Measurements from ENCODE around the gene GSE1. TPM values are rescaled to one million over a fixed set of nuclear protein-coding genes. Genes with fewer than 3 reads are reported as not detected.

The GSE1 gene
- total RNA-seq, 2 experiments from 2014 or later, result 8.6 to 10.1 TPM

DNA sequence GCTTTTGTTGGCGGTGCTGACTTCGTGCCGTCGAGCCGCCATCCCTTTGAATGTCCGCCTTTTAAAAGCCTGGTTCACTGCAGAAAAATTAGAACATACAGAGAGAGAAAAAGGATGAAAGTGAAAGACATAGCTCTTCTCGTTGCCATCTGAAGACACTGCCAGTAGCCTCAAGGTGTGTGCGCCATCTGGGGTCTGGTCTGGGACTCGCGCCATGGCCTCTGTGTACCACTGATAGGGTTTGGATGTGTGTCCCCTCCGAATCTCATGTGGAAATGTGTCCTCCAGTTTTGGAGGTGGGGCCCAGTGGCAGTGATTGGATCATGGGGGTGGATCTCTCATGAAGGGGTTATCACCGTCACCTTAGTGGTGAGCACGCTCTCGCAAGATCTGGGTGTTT is 15.5 kb downstream of the GSE1 start:
- Mint-ChIP-seq H3K27me3 (ENCODE audit: low read depth) (no peaks in the 10 kb centered on the region), H3K36me3 (ENCODE audit: low read depth) (no peaks in the 10 kb centered on the region), H3K9me3 (peaks cover 8% of the 10 kb centered on the region), H3K4me3 (no peak overlapping the region), H3K4me1 (ENCODE audit: low read depth) (peaks cover 5% of the 10 kb centered on the region), H3K27ac (no peak overlapping the region)
- CTCF ChIA-PET, result interaction anchor here (5.8 kb wide), 1 partner anchor 12 kb away, joined by 30 read pairs; no protein-coding TSS in a partner anchor
- intact Hi-C loops (cut with micrococcal nuclease), result no loop called here
- DNase-seq, result peak; percentile 35

DNA sequence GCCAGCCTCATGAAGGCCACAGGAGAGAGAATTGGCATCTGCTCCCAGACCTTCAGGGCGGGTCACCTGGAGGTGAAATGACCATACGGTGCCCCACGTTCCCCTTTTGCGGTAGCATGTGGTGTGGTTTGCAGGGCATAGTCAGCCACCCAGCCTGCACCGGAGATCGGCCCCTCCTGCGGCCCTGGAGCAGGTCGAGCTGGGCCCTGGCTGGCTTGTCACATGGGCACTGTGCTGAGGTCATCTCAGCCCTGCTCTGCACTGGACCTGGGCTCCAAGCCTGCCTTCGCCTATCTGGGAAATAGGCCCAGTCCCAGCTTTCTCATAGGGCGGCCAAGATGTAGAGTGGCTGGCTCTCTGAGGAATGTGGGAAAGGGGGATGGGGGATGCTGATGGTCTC is 16.2 kb downstream of the GSE1 start:
- no peaks in the 10 kb centered on the region for H3K27me3 Mint-ChIP-seq (ENCODE audit: low read depth)
- DNase-seq, result no peak
- CTCF ChIA-PET, result interaction anchor here (5.8 kb wide), 1 partner anchor 13 kb away, joined by 30 read pairs; no protein-coding TSS in a partner anchor
- peaks cover 5% of the 10 kb centered on the region for H3K4me1 Mint-ChIP-seq (ENCODE audit: low read depth)
- no peak overlapping the region for H3K4me3 Mint-ChIP-seq
- no peak overlapping the region for H3K27ac Mint-ChIP-seq
- intact Hi-C loops (cut with micrococcal nuclease), result no loop called here
- peaks cover 8% of the 10 kb centered on the region for H3K9me3 Mint-ChIP-seq
- H3K36me3 Mint-ChIP-seq (ENCODE audit: low read depth), result no peaks in the 10 kb centered on the region

DNA sequence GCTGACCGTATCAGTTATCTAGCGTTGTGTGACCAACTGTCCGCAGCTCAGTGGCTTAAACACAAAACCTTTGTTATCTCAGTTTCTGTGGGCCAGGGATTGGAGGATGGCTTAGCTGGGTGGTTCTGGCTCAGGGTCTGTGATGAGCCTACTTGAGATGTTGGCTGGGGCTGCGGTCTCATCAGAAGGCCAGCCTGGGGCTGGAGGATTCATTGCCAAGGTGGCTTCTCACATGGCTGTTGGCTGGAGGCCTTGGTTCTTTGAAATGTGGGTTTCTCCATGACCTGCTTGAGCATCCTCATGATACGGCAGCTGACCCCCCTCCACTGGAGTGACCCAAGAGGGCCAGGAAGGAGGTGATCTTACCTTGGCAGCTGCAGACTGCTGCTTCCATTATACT is 16.7 kb downstream of the GSE1 start:
- CTCF ChIA-PET, result no interaction called here

DNA sequence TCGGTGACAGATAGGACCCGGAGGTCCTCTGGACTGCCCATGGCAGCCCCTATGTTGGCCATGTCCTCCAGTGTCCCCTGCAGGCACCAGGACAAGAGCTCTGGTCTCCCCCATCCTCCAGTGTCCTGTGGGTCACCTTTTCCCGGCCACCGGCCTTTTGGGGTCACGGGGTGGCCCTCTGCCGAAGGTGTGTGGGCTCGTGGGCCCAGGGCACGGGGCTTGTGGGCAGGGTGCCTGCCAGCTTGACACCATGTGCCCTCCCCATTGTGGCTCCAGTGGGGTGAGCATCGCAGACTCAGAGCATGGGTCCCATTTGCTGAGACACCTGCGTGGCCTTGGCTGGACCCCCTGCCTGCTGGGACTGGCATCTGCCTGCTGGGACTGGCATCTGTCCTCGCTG is 18.1 kb downstream of the GSE1 start:
- intact Hi-C loops (cut with micrococcal nuclease), result no loop called here
- Mint-ChIP-seq H3K27ac (no peak overlapping the region), H3K4me3 (no peak overlapping the region), H3K27me3 (ENCODE audit: low read depth) (no peaks in the 10 kb centered on the region), H3K36me3 (ENCODE audit: low read depth) (no peaks in the 10 kb centered on the region), H3K4me1 (ENCODE audit: low read depth) (peaks cover 3% of the 10 kb centered on the region), H3K9me3 (peaks cover 8% of the 10 kb centered on the region)
- no peak for DNase-seq
- CTCF ChIA-PET, result interaction anchor here (1.2 kb wide), 1 partner anchor 15 kb away, joined by 3 read pairs; no protein-coding TSS in a partner anchor

More for the DNA sequence above, 16.7 kb downstream of the GSE1 start:
- H3K4me1 Mint-ChIP-seq (ENCODE audit: low read depth), result peaks cover 5% of the 10 kb centered on the region
- peaks cover 8% of the 10 kb centered on the region for H3K9me3 Mint-ChIP-seq
- no peaks in the 10 kb centered on the region for H3K27me3 Mint-ChIP-seq (ENCODE audit: low read depth)
- intact Hi-C loops (cut with micrococcal nuclease), result no loop called here
- no peaks in the 10 kb centered on the region for H3K36me3 Mint-ChIP-seq (ENCODE audit: low read depth)
- no peak overlapping the region for H3K27ac Mint-ChIP-seq
- no peak overlapping the region for H3K4me3 Mint-ChIP-seq
- DNase-seq, result no peak

DNA sequence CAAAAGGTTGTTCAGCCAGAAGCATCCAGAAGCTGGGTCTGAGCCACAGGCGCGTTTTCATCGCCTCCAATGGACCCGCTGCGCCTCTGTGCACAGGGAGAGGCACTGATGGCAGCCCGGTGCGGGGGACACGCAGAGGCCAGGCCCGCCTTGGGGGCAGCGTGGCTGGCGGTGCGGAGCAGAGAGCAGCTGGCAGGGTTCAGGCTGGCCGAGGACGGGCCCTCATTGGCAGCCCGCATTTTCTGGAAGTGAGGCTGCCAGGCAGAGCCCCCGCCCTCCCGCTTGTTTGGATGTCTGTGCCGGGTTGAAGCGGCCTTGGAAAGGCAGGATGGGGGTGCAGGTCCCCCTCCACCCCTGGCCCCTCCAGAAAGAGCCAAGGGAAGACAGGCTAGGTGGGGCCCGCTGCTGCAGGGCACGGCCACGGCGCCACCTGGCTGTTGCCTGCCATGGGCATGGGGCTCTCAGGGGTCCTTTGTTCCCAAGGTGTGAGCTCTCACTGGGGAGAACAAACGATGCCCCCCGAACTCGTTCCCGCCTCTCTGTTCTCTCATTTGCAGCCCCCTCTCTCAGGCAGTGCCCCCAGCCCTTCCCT is 18.8 kb downstream of the GSE1 start:
- Mint-ChIP-seq H3K9me3 (peaks cover 8% of the 10 kb centered on the region), H3K4me3 (no peak overlapping the region), H3K36me3 (ENCODE audit: low read depth) (no peaks in the 10 kb centered on the region), H3K27ac (no peak overlapping the region), H3K4me1 (ENCODE audit: low read depth) (peaks cover 3% of the 10 kb centered on the region), H3K27me3 (ENCODE audit: low read depth) (no peaks in the 10 kb centered on the region)
- no peak for DNase-seq
- CTCF ChIA-PET, result interaction anchor here (0.6 to 1.2 kb wide), 2 partner anchors 16 to 23 kb away, joined by 3 read pairs; no protein-coding TSS in a partner anchor
- intact Hi-C loops (cut with micrococcal nuclease), result no loop called here

DNA sequence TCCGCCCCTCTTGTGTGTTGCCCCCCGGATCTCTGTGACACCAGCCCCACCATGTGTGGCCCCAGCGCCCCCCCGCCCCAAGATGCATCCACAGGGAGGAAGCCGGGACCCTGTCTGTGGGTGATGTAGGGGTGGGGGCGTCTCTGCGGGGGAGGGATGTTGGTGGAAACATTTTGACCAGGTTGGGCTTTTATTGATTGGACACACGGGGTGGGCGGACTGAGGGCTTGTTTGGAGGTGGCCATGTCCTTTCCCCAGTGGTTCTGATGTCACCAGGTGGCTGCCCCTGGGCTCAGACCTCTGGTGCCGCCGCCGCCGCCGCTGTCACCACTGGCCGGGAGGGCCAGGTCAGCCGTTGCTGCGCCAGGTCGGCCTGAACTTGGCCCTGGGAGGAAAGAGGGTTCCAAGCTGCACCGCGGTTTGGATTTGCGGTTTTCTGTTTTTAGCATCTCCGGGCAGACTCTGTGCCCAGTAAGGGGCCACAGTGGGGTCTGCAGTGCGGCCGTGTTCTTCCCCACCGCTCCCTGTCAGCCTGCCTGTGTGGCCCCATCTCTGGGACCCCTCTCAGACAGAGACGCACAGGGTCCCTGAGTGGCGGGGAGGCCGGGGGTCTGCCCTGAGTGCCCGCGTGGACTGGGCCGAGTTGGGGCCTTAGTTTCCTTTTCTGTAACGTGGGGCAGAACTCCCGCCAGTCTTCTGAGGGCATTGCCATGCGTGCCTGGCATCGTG is 19.8 kb downstream of the GSE1 start:
- H3K27me3 Mint-ChIP-seq (ENCODE audit: low read depth), result no peaks in the 10 kb centered on the region
- CTCF ChIA-PET, result no interaction called here
- no peak overlapping the region for H3K4me3 Mint-ChIP-seq
- no peaks in the 10 kb centered on the region for H3K36me3 Mint-ChIP-seq (ENCODE audit: low read depth)
- no peak overlapping the region for H3K27ac Mint-ChIP-seq
- no peaks in the 10 kb centered on the region for H3K4me1 Mint-ChIP-seq (ENCODE audit: low read depth)
- intact Hi-C loops (cut with micrococcal nuclease), result no loop called here
- no peak for DNase-seq
- H3K9me3 Mint-ChIP-seq, result peaks cover 8% of the 10 kb centered on the region

DNA sequence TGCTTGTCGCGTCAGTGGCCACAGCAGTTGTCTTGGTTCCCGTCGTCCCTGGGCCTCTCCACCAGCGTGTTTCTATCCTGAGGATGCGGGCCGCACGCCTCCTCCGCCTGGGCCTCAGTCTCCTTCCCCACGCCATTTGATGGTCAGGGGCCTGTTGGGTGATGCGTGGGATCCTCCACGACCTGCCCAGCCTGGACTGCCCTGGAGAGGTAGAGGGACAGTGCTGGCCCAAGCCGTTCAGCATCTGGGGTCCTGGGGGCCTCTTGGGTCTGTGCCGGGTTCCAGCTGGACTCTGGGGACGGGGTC is 20.3 kb downstream of the GSE1 start:
- Mint-ChIP-seq H3K36me3 (ENCODE audit: low read depth) (no peaks in the 10 kb centered on the region), H3K27ac (no peak overlapping the region), H3K4me1 (ENCODE audit: low read depth) (no peaks in the 10 kb centered on the region), H3K9me3 (peaks cover 8% of the 10 kb centered on the region), H3K27me3 (ENCODE audit: low read depth) (no peaks in the 10 kb centered on the region), H3K4me3 (no peak overlapping the region)
- CTCF ChIA-PET, result no interaction called here
- DNase-seq, result no peak
- intact Hi-C loops (cut with micrococcal nuclease), result no loop called here

DNA sequence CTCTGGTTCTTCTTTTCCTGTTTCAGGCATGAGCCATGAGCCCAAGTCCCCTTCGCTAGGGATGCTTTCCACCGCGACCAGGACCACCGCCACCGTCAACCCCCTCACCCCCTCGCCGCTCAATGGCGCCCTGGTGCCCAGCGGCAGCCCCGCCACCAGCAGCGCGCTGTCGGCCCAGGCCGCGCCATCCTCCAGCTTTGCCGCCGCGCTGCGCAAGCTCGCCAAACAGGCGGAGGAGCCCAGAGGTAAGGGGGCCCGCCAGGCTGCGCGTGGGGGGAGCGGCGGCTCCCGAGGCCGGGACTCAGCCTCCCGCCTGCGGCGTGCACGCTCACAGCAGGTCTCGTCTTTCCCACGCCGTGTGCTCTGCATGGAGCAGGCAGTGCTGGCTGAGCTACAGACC is 20.8 kb downstream of the GSE1 start:
- no peaks in the 10 kb centered on the region for H3K4me1 Mint-ChIP-seq (ENCODE audit: low read depth)
- no peak for DNase-seq
- no peak overlapping the region for H3K27ac Mint-ChIP-seq
- no peaks in the 10 kb centered on the region for H3K36me3 Mint-ChIP-seq (ENCODE audit: low read depth)
- H3K27me3 Mint-ChIP-seq (ENCODE audit: low read depth), result no peaks in the 10 kb centered on the region
- peaks cover 8% of the 10 kb centered on the region for H3K9me3 Mint-ChIP-seq
- CTCF ChIA-PET, result no interaction called here
- H3K4me3 Mint-ChIP-seq, result no peak overlapping the region
- intact Hi-C loops (cut with micrococcal nuclease), result no loop called here

DNA sequence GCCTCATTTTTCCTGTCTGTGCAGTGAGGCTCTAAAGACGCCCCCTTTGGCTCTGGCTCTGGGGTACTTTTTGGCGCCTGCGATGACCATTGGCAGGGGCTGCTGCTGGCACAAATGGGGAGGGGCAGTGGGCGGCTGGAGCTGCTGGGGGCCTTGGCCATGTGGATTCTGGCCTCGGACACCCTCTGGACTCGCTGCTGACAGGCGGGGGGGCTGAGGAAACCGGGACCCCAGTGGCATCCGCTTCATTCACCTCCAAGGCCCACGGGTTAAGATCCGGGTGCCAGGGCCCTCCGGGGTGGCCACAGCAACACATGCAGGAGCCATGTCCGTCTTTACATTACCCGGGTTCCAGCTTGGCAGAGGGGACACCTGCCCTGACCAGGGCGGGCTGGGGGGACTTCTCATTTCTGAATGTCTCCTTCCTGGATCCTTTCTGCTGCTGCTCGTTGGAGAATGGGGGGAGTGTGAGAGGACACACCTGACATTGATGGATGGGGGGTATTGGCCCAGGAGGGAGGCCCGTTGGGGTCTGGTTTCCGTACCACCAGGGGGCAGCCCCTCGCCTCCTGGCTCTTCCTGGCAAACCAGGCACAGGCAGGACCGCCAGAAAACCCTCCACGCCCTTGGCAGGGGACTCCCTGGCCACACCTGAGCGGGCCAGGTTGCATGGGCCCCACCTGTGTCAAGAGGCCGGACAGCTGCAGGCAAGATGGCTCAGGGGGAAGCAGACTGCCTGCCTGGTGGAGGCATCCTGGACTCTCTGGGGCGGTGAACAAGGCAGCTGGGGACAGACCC is 21.8 kb downstream of the GSE1 start:
- Mint-ChIP-seq H3K4me3 (no peak overlapping the region), H3K9me3 (peaks cover under 1% of the 10 kb centered on the region), H3K36me3 (ENCODE audit: low read depth) (no peaks in the 10 kb centered on the region), H3K27me3 (ENCODE audit: low read depth) (no peaks in the 10 kb centered on the region), H3K4me1 (ENCODE audit: low read depth) (no peaks in the 10 kb centered on the region), H3K27ac (no peak overlapping the region)
- intact Hi-C loops (cut with micrococcal nuclease), result no loop called here
- CTCF ChIA-PET, result interaction anchor here (0.7 to 1.3 kb wide), 2 partner anchors 23 to 80 kb away, joined by 3 read pairs; no protein-coding TSS in a partner anchor
- DNase-seq, result no peak

DNA sequence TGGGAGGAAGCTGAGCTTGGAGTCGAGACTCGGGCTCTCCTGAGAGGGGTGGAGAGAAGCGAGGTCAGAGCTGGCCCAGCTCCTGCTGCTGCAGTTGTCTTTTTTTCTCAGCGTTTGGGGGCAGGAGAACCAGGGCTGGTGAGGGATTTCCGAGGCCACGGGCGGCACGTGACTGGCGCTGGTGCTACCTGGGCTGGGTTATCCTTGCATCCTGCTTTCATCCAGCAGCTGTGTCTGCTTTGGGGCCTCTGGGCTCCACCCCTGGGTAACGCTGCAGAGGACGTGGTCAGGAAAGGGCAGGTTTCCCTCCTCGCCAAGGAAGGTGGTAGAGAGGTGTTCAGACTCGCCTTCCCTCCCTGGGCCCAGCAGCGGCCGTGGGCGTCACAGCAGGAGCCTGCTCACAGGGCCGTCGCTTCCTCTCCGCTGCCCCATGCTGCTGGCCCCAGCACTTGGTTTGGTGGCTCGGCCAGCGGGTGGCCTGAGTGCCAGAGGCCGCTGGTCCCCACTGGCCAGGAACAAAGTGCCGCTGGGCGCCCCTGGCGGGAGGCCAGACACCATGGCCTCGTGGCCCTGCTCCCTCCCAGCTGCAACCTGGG is 22.5 kb downstream of the GSE1 start:
- H3K27ac Mint-ChIP-seq, result no peak overlapping the region
- H3K27me3 Mint-ChIP-seq (ENCODE audit: low read depth), result no peaks in the 10 kb centered on the region
- intact Hi-C loops (cut with micrococcal nuclease), result no loop called here
- no peaks in the 10 kb centered on the region for H3K4me1 Mint-ChIP-seq (ENCODE audit: low read depth)
- DNase-seq, result no peak
- H3K36me3 Mint-ChIP-seq (ENCODE audit: low read depth), result no peaks in the 10 kb centered on the region
- CTCF ChIA-PET, result interaction anchor here (1.3 kb wide), 1 partner anchor 22 kb away, joined by 3 read pairs; no protein-coding TSS in a partner anchor
- H3K9me3 Mint-ChIP-seq, result no peaks in the 10 kb centered on the region
- no peak overlapping the region for H3K4me3 Mint-ChIP-seq

DNA sequence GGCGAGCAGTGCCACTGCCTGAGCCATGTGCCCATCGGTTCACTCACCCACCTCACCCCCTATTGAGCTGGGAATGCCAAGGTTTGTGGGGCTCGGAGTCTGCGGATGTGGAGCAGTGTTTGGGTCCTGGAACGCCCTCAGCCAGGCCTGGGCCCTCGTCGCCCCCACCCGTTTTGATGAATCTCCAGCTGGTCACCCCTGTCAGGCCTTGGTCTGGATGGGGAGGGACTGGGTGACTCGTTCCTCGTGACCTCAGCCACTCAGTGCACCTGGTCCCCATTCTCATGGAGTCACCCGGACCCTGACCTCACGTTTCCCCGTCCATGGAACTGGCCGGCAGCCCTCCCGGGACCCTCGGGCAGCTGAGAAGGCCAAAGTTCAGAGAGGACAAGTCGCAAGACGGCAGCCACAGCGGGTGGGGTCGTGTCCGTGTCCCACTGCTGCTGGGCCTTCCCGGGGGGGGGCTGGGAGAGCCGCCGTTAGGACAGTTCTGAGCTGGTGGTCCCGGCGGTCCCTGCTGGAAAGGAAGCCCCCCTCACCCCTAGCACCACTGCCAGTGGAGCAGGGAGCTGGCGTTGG is 23.2 kb downstream of the GSE1 start:
- Mint-ChIP-seq H3K36me3 (ENCODE audit: low read depth) (no peaks in the 10 kb centered on the region), H3K4me1 (ENCODE audit: low read depth) (no peaks in the 10 kb centered on the region), H3K9me3 (no peaks in the 10 kb centered on the region), H3K27ac (no peak overlapping the region), H3K27me3 (ENCODE audit: low read depth) (no peaks in the 10 kb centered on the region), H3K4me3 (no peak overlapping the region)
- intact Hi-C loops (cut with micrococcal nuclease), result no loop called here
- DNase-seq, result no peak
- CTCF ChIA-PET, result interaction anchor here (1.0 kb wide), 1 partner anchor 20 kb away, joined by 3 read pairs; no protein-coding TSS in a partner anchor
